H1 (cell line): ENCODE results near the gene BRD4. TPM values are rescaled to one million over a fixed set of nuclear protein-coding genes. Genes with fewer than 3 reads are reported as not detected.
A peak's percentile ranks its signal among the peaks of the same experiment; 100 is the strongest.

Experiments used
- CTCF ChIA-PET: fragments of 300-600 bp; sonication (Branson Sonifier 250); formaldehyde crosslinking; loops from one replicate; lab custom pipeline; 2021; ENCODE audit not compliant: partially characterized antibody; lab: Charles Lee
- POLR2A ChIA-PET: fragments of 300-600 bp; sonication (Branson Sonifier 250); formaldehyde crosslinking; loops from one replicate; lab custom pipeline; 2021; ENCODE audit warnings: inconsistent platforms; ENCODE audit not compliant: partially characterized antibody; lab: Charles Lee
- DNase-seq, 2 experiments: peaks; one replicate each; pipeline versions ENCODE4 v3.0.0 to v3.0.0-alpha.2; 2010 to 2022; ENCODE audit warnings: low spot score in 2 of 2, low read depth in 1 of 2, mixed read lengths in 1 of 2
- FAIRE-seq: peaks from 2 replicates; lab custom pipeline; 2011; peaks lifted over from hg19 to GRCh38; lab: Jason Lieb, UNC
- H2AFZ ChIP-seq: 2 replicates; pipeline ENCODE4 v1.8.1; 2012; ENCODE audit warnings: low read length, inconsistent platforms
- H2AK5ac ChIP-seq: 2 replicates; pipeline ENCODE4 v1.6.1; 2013; ENCODE audit warnings: low read depth, low read length
- H2BK120ac ChIP-seq: replicated peaks from 2 replicates; pipeline ENCODE3; 2013; ENCODE audit warnings: low read depth, low read length, inconsistent platforms
- H2BK12ac ChIP-seq: 2 replicates; pipeline ENCODE4 v1.6.1; 2013; ENCODE audit warnings: low read depth, low read length
- H2BK15ac ChIP-seq: 2 replicates; pipeline ENCODE4 v1.6.1; 2013; ENCODE audit warnings: low read length
- H2BK20ac ChIP-seq: 2 replicates; pipeline ENCODE4 v1.6.1; 2013; ENCODE audit warnings: low read length
- H2BK5ac ChIP-seq: 2 replicates; pipeline ENCODE4 v1.6.1; 2013; ENCODE audit warnings: low read depth, low read length
- H3K14ac ChIP-seq: 2 replicates; pipeline ENCODE4 v1.6.1; 2013; ENCODE audit warnings: inconsistent platforms; ENCODE audit not compliant: insufficient read length
- H3K18ac ChIP-seq: 2 replicates; pipeline ENCODE4 v1.6.1; 2013; ENCODE audit warnings: low read length; ENCODE audit errors: extremely low read depth
- H3K23ac ChIP-seq: 2 replicates; pipeline ENCODE4 v1.6.1; 2013; ENCODE audit warnings: inconsistent platforms; ENCODE audit not compliant: insufficient read length
- H3K23me2 ChIP-seq: 2 replicates; pipeline ENCODE4 v1.6.1; 2013; ENCODE audit warnings: low read depth, low read length
- H3K27ac ChIP-seq: 2 replicates; pipeline ENCODE4 v1.6.1; 2011; ENCODE audit warnings: low read depth, low read length, inconsistent platforms
- H3K27me3 ChIP-seq, 4 experiments: replicated peaks in 1 of 4; 1 replicate in 1 of 4; 2 replicates in 3 of 4; pipeline versions ENCODE4 v1.6.1 to v1.8.1; 2011 to 2013; ENCODE audit warnings: low read length in 3 of 4, mild to moderate bottlenecking in 3 of 4, inconsistent platforms in 2 of 4, mixed read lengths in 2 of 4, moderate library complexity in 1 of 4; ENCODE audit not compliant: control insufficient read depth in 3 of 4, insufficient read depth in 3 of 4; ENCODE audit errors: extremely low read depth in 1 of 4
- H3K36me3 ChIP-seq, 4 experiments: 2 replicates each; pipeline versions ENCODE4 v1.6.1 to v1.8.1; 2011 to 2013; ENCODE audit warnings: mild to moderate bottlenecking in 4 of 4, low read length in 3 of 4, moderate library complexity in 2 of 4, control low read depth in 1 of 4, inconsistent platforms in 1 of 4; ENCODE audit not compliant: insufficient read depth in 4 of 4, control insufficient read depth in 2 of 4
- H3K4ac ChIP-seq: replicated peaks from 2 replicates; pipeline ENCODE3; 2013; ENCODE audit warnings: low read length, low read depth, mixed read lengths, inconsistent platforms; ENCODE audit not compliant: insufficient read length
- H3K4me1 ChIP-seq, 4 experiments: replicated peaks in 1 of 4; 1 replicate in 1 of 4; 2 replicates in 3 of 4; pipeline versions ENCODE4 v1.6.1 to v1.8.1; 2011 to 2013; ENCODE audit warnings: low read length in 3 of 4, inconsistent platforms in 2 of 4, mixed read lengths in 1 of 4; ENCODE audit not compliant: insufficient read depth in 4 of 4, control insufficient read depth in 3 of 4
- H3K4me2 ChIP-seq, 2 experiments: 2 replicates each; pipeline versions ENCODE4 v1.6.1 to v1.8.1; 2011 to 2013; ENCODE audit warnings: low read depth in 2 of 2, low read length in 2 of 2, control low read depth in 1 of 2, inconsistent platforms in 1 of 2, mild to moderate bottlenecking in 1 of 2; ENCODE audit not compliant: insufficient read depth in 1 of 2
- H3K4me3 ChIP-seq, 4 experiments: fragments of 200-600, 300-600 bp in 1 of 4; sonication (generic), shearing (Covaris generic), sonication (Bioruptor Twin) in 1 of 4; 2 replicates each; pipeline versions ENCODE4 v1.5.1 to v1.8.1; 2011 to 2016; ENCODE audit warnings: low read length in 4 of 4, low read depth in 3 of 4, control low read depth in 2 of 4, inconsistent platforms in 2 of 4, mild to moderate bottlenecking in 2 of 4, mixed read lengths in 1 of 4, moderate library complexity in 1 of 4; ENCODE audit not compliant: insufficient read depth in 2 of 4; ENCODE audit errors: extremely low read depth in 1 of 4
- H3K56ac ChIP-seq: replicated peaks from 2 replicates; pipeline ENCODE3; 2013; ENCODE audit warnings: low read depth, mild to moderate bottlenecking, mixed read lengths, low read length, inconsistent platforms; ENCODE audit not compliant: insufficient read length
- H3K79me1 ChIP-seq: 2 replicates; pipeline ENCODE4 v1.6.1; 2013; ENCODE audit warnings: low read depth, low read length, control low read depth
- H3K79me2 ChIP-seq, 2 experiments: 2 replicates each; pipeline versions ENCODE4 v1.6.1 to v1.8.1; 2012 to 2013; ENCODE audit warnings: low read length in 2 of 2, mild to moderate bottlenecking in 2 of 2, inconsistent platforms in 1 of 2; ENCODE audit not compliant: insufficient read depth in 2 of 2, control insufficient read depth in 1 of 2
- H3K9ac ChIP-seq, 4 experiments: replicated peaks in 1 of 4; 1 replicate in 1 of 4; 2 replicates in 3 of 4; pipeline versions ENCODE4 v1.6.1 to v1.8.1; 2011 to 2013; ENCODE audit warnings: low read depth in 3 of 4, low read length in 3 of 4, control low read depth in 2 of 4, mild to moderate bottlenecking in 2 of 4, moderate library complexity in 2 of 4, inconsistent platforms in 1 of 4; ENCODE audit errors: extremely low read depth in 1 of 4
- H3K9me3 ChIP-seq, 2 experiments: 2 replicates each; pipeline versions ENCODE4 v1.6.1 to v1.8.1; 2012 to 2013; ENCODE audit warnings: mild to moderate bottlenecking in 2 of 2, moderate library complexity in 2 of 2, control low read depth in 1 of 2, inconsistent platforms in 1 of 2, low read depth in 1 of 2, low read length in 1 of 2, mixed read lengths in 1 of 2; ENCODE audit not compliant: insufficient read depth in 2 of 2
- H4K20me1 ChIP-seq, 2 experiments: replicated peaks in 1 of 2; 2 replicates each; pipeline versions ENCODE3 to v1.8.1; 2011 to 2013; ENCODE audit warnings: inconsistent platforms in 2 of 2, low read length in 2 of 2, mild to moderate bottlenecking in 1 of 2; ENCODE audit not compliant: insufficient read depth in 2 of 2, control insufficient read depth in 1 of 2
- H4K5ac ChIP-seq: 2 replicates; pipeline ENCODE4 v1.6.1; 2013; ENCODE audit warnings: low read length, low read depth, mixed read lengths, inconsistent platforms; ENCODE audit not compliant: insufficient read length
- H4K8ac ChIP-seq: 2 replicates; pipeline ENCODE4 v1.8.0; 2013; ENCODE audit warnings: mild to moderate bottlenecking, moderate library complexity, low read length, inconsistent platforms; ENCODE audit not compliant: insufficient read depth; ENCODE audit errors: extremely low read depth
- H4K91ac ChIP-seq: replicated peaks from 2 replicates; pipeline ENCODE3; 2013; ENCODE audit warnings: low read length, mixed read lengths, inconsistent platforms; ENCODE audit not compliant: insufficient read length
- BACH1 ChIP-seq: IDR thresholded peaks from 2 replicates; pipeline ENCODE4 v1.6.1; 2012; ENCODE audit warnings: low read length, improper control_type of control experiment
- CREB1 ChIP-seq: IDR thresholded peaks from 2 replicates; pipeline ENCODE4 v1.6.1; 2012; ENCODE audit warnings: inconsistent platforms
- MAFK ChIP-seq: IDR thresholded peaks from 2 replicates; pipeline ENCODE4 v1.6.1; 2012; ENCODE audit warnings: low read depth, mild to moderate bottlenecking, improper control_type of control experiment, low read length
- WGBS, 2 experiments: shearing (Covaris generic) in 1 of 2; methylation state at CpG; one replicate each; pipeline versions ENCODE4 v1.1.6 to v1.1.7; 2013 to 2015; ENCODE audit warnings: low lambda C conversion rate in 2 of 2, mixed read lengths in 2 of 2, inconsistent platforms in 1 of 2, low coverage in 1 of 2, missing lambda C conversion rate in 1 of 2; ENCODE audit not compliant: insufficient replicate concordance in 2 of 2, insufficient coverage in 1 of 2, insufficient read length in 1 of 2; ENCODE audit errors: extremely low coverage in 1 of 2, missing lambda C conversion rate in 1 of 2; 5-methylcytosine and 5-hydroxymethylcytosine counted together
- polyA plus RNA-seq, 7 experiments: library from polyadenylated mRNA; depleted of rRNA in 3 of 7; stranded (reverse) in 5 of 7; unstranded in 2 of 7; fragments of >200 nt in 5 of 7; fragments of 200-250 nt in 2 of 7; gene quantifications; 1 replicate in 5 of 7; 2 replicates in 1 of 7; 4 replicates in 1 of 7; pipeline versions ENCODE4 v1.2.1 to v1.2.3, GENCODE V29; 2011 to 2013; ENCODE audit warnings: missing spikeins in 2 of 7, mixed read lengths in 2 of 7
- total RNA-seq: library from RNA; stranded (reverse); fragmentation: NEBNext Ultra II Directional; extraction: Animal tissue kit (Norgen Biotek cat#: 25700); gene quantifications from 2 replicates; pipeline ENCODE4 v1.2.1, GENCODE V29; 2021

The BRD4 gene
- total and polyA plus RNA-seq, 2 of the 8 experiments (the other 6 are each of a cell fraction or from before 2014, with no cell fraction given) = 14.1 to 146 TPM

DNA sequence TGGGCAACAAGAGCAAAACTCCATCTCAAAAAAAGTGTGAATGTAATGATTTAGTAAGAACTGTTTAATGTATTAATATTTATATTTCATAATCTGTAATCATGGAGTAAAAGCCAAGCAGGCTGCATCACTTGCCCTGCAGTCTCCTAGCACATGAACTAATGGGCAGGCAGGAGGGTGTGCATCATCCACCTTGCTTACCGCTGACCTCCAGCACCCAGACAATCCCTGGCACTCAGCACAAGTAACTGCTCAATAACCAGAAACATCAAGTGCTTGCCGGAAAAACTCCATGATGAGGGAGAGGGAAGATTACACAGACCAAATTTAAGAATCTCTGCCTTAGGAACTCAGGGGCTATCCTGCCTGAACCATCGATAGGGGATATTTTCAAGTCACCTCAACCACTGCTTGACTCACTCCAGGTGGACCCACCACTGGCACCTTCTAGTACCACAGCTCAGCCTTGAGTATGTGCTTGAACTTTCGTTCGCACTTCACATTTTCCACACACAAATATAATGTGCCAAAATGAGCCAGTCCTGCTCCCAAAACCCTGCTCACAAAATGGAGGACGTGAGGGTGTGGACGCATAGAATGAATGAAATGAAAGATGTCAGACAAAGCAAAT lies 18.6 kb downstream of the BRD4 start:
- no peaks in the 10 kb centered on the region for H3K9me3 ChIP-seq
- H3K4me3 ChIP-seq = no peak overlapping the region
- H4K20me1 ChIP-seq = peaks cover 49 to 54% of the 10 kb centered on the region in 2 experiments
- peaks cover 3 to 10% (median 8%) of the 10 kb centered on the region in 4 experiments; a peak in 6 of 7 replicates for H3K4me1 ChIP-seq
- H3K4me2 ChIP-seq = no peak overlapping the region
- H3K23me2 ChIP-seq = no peaks in the 10 kb centered on the region
- FAIRE-seq = no peak
- no peaks in the 10 kb centered on the region for H3K36me3 ChIP-seq
- 96% methylated on average over 7 of the region's 7 CpGs; no CpG with 5 or more reads in 1 of the 2 experiments for WGBS, 2 experiments
- no peak overlapping the region for H3K23ac ChIP-seq
- no peak overlapping the region for H4K5ac ChIP-seq
- H3K56ac ChIP-seq = no peak overlapping the region
- no peak overlapping the region for H4K91ac ChIP-seq
- H2BK15ac ChIP-seq = no peak overlapping the region
- peaks cover 85 to 98% of the 10 kb centered on the region in 2 experiments for H3K79me2 ChIP-seq
- no peak overlapping the region for H2BK120ac ChIP-seq
- no peak overlapping the region for H2AK5ac ChIP-seq
- H4K8ac ChIP-seq = no peak overlapping the region
- no peaks in the 10 kb centered on the region for H3K27me3 ChIP-seq
- no peak overlapping the region for H2BK5ac ChIP-seq
- ChIA-PET POLR2A (interaction anchor here (1.3 to 5.1 kb wide), 4 partner anchors 8 to 34 kb away, joined by 3 to 27 read pairs (median 4); partner anchors contain the start of gene BRD4), CTCF (interaction anchor here (0.6 kb wide), 1 partner anchor 62 kb away, joined by 3 read pairs; no protein-coding TSS in a partner anchor)
- no peak overlapping the region for H2AFZ ChIP-seq
- TF ChIP-seq BACH1 = no peak
- TF ChIP-seq CREB1 = no peak
- TF ChIP-seq MAFK = no peak
- H2BK20ac ChIP-seq = no peak overlapping the region
- no peak overlapping the region for H2BK12ac ChIP-seq
- no peak overlapping the region for H3K9ac ChIP-seq
- no peak overlapping the region for H3K27ac ChIP-seq
- peak overlapping the region; percentile 14 for H3K4ac ChIP-seq
- no peak for DNase-seq
- no peak overlapping the region for H3K18ac ChIP-seq
- peaks cover 20% of the 10 kb centered on the region for H3K79me1 ChIP-seq
- no peak overlapping the region for H3K14ac ChIP-seq
